A549 (cell line): Measurements from ENCODE around the gene SSTR3. TPM values are rescaled to one million over a fixed set of nuclear protein-coding genes. Genes with fewer than 3 reads are reported as not detected.

Source experiments
- ATAC-seq, 2 experiments: fragments of 200-7000 bp in 1 of 2; fragments of >200 bp in 1 of 2; cut with Nextera tagmentation in 1 of 2; cut with Tn5 transposase in 1 of 2; 3 replicates each; pipeline versions ENCODE4 v1.8.0 to v1.9.1; 2018 to 2020; ENCODE audit warnings: mild to moderate bottlenecking in 1 of 2, moderate library complexity in 1 of 2
- CTCF ChIA-PET: fragments of 300-600 bp; sonication (Branson Sonifier 250); formaldehyde crosslinking; extraction: SDS; loops from one replicate; lab custom pipeline; 2021; ENCODE audit warnings: antibody characterized with exemption, inconsistent platforms; lab: Yijun Ruan, JAX
- POLR2A ChIA-PET: fragments of 350-600 bp; formaldehyde crosslinking; extraction: SDS; loops from one replicate; lab custom pipeline; 2021; ENCODE audit warnings: antibody characterized with exemption, inconsistent platforms; lab: Yijun Ruan, JAX
- DNase-seq, 2 experiments: peaks; one replicate each; pipeline versions ENCODE4 v3.0.0 to v3.0.0-alpha.2; 2011 to 2016; ENCODE audit warnings: low read depth in 1 of 2, low spot score in 1 of 2
- FAIRE-seq: peaks from 2 replicates; lab custom pipeline; 2011; peaks lifted over from hg19 to GRCh38; lab: Jason Lieb, UNC
- H3K27ac ChIP-seq, 2 experiments: fragments of >200 bp; sonication (Bioruptor Twin); formaldehyde crosslinking; 3 replicates each; pipeline ENCODE4 v1.5.1; 2016 to 2017
- H3K4me1 ChIP-seq: fragments of >200 bp; sonication (Bioruptor Twin); formaldehyde crosslinking; 3 replicates; pipeline ENCODE4 v1.6.1; 2016
- H3K4me2 ChIP-seq: fragments of >200 bp; sonication (Bioruptor Twin); formaldehyde crosslinking; 3 replicates; pipeline ENCODE4 v1.6.1; 2016
- H3K4me3 ChIP-seq: fragments of >200 bp; sonication (Bioruptor Twin); formaldehyde crosslinking; 3 replicates; pipeline ENCODE4 v1.5.1; 2016
- H3K9me3 ChIP-seq: fragments of >200 bp; sonication (Bioruptor Twin); formaldehyde crosslinking; 3 replicates; pipeline ENCODE4 v1.6.1; 2016
- CBX2 ChIP-seq: fragments of 200-600 bp; sonication (generic); IDR thresholded peaks from 2 replicates; pipeline ENCODE4 v1.6.1; 2016; ENCODE audit warnings: low read depth, mild to moderate bottlenecking, borderline replicate concordance
- CHD4 ChIP-seq: fragments of 200-600 bp; sonication (generic); IDR thresholded peaks from 2 replicates; pipeline ENCODE4 v1.6.1; 2016; ENCODE audit warnings: antibody characterized with exemption, mild to moderate bottlenecking, borderline replicate concordance
- EP300 ChIP-seq, 2 experiments: fragments of >200 bp; sonication (Bioruptor Twin); formaldehyde crosslinking; IDR thresholded peaks; 2 replicates in 1 of 2; 3 replicates in 1 of 2; pipeline ENCODE4 v1.6.1; 2016 to 2017
- FOSB ChIP-seq: fragments of 250-450 bp; sonication (Bioruptor Pico); IDR thresholded peaks from 2 replicates; pipeline ENCODE4 v1.5.0; 2020; ENCODE audit warnings: mild to moderate bottlenecking, moderate library complexity
- HOXA7 ChIP-seq: fragments of 250-450 bp; sonication (Bioruptor Pico); IDR thresholded peaks from 2 replicates; pipeline ENCODE4 v1.5.0; 2020; ENCODE audit warnings: mild to moderate bottlenecking, moderate library complexity
- HOXB13 ChIP-seq: fragments of 250-450 bp; sonication (Bioruptor Pico); IDR thresholded peaks from 2 replicates; pipeline ENCODE4 v1.5.0; 2020; ENCODE audit warnings: low read depth, mild to moderate bottlenecking, moderate library complexity
- HOXB5 ChIP-seq: fragments of 250-450 bp; sonication (Bioruptor Pico); IDR thresholded peaks from 2 replicates; pipeline ENCODE4 v1.5.0; 2020; ENCODE audit warnings: mild to moderate bottlenecking, moderate library complexity
- JUN ChIP-seq, 2 experiments: fragments of >200 bp; sonication (Bioruptor Twin); formaldehyde crosslinking; IDR thresholded peaks; 2 replicates in 1 of 2; 3 replicates in 1 of 2; pipeline ENCODE4 v1.6.1; 2016 to 2017
- JUNB ChIP-seq: fragments of >200 bp; sonication (Bioruptor Twin); formaldehyde crosslinking; IDR thresholded peaks from 2 replicates; pipeline ENCODE4 v1.6.1; 2016
- KDM1A ChIP-seq: fragments of 200-600 bp; sonication (generic); IDR thresholded peaks from 2 replicates; pipeline ENCODE4 v1.6.1; 2016; ENCODE audit warnings: low read depth, mild to moderate bottlenecking
- MAZ ChIP-seq: fragments of 150-350 bp; IDR thresholded peaks from 2 replicates; pipeline ENCODE4 v1.6.1; 2014; ENCODE audit warnings: antibody characterized with exemption, low read depth, low read length, borderline replicate concordance
- NFE2L2 ChIP-seq: fragments of 150-350 bp; conservative IDR thresholded peaks from 2 replicates; pipeline ENCODE4 v1.6.1; 2014; ENCODE audit warnings: low read length
- NPAS2 ChIP-seq: fragments of 250-450 bp; sonication (Bioruptor Pico); IDR thresholded peaks from 2 replicates; pipeline ENCODE4 v1.8.0; 2022; ENCODE audit warnings: mild to moderate bottlenecking, moderate library complexity, borderline replicate concordance
- NR3C1 ChIP-seq: fragments of >200 bp; sonication (Bioruptor Twin); formaldehyde crosslinking; IDR thresholded peaks from 3 replicates; pipeline ENCODE4 v1.6.1; 2017
- PHF8 ChIP-seq: fragments of 200-600 bp; sonication (generic); IDR thresholded peaks from 2 replicates; pipeline ENCODE4 v1.6.1; 2016; ENCODE audit warnings: low read depth, mild to moderate bottlenecking, antibody characterized with exemption, moderate library complexity, borderline replicate concordance
- POLR2A ChIP-seq: IDR thresholded peaks from 2 replicates; pipeline ENCODE4 v1.6.1; 2012; ENCODE audit warnings: mild to moderate bottlenecking, low read length
- POLR2AphosphoS2 ChIP-seq: conservative IDR thresholded peaks from 2 replicates; pipeline ENCODE4 v1.6.1; 2012; ENCODE audit warnings: low read length, improper control_type of control experiment, inconsistent platforms
- RAD21 ChIP-seq, 2 experiments: fragments of >200 bp in 1 of 2; sonication (Bioruptor Twin) in 1 of 2; formaldehyde crosslinking in 1 of 2; IDR thresholded peaks in 1 of 2; conservative IDR thresholded peaks in 1 of 2; 2 replicates in 1 of 2; 3 replicates in 1 of 2; pipeline ENCODE4 v1.6.1; 2012 to 2018; ENCODE audit warnings: inconsistent platforms in 1 of 2
- RARB ChIP-seq: fragments of 250-450 bp; sonication (Bioruptor Pico); IDR thresholded peaks from 2 replicates; pipeline ENCODE4 v1.8.0; 2021; ENCODE audit warnings: mild to moderate bottlenecking, moderate library complexity
- RCOR1 ChIP-seq: fragments of 150-350 bp; IDR thresholded peaks from 2 replicates; pipeline ENCODE4 v1.6.1; 2014; ENCODE audit warnings: antibody characterized with exemption, low read length, low read depth
- RNF2 ChIP-seq: fragments of 200-600 bp; sonication (generic); IDR thresholded peaks from 2 replicates; pipeline ENCODE4 v1.6.1; 2016; ENCODE audit warnings: low read depth, mild to moderate bottlenecking, antibody characterized with exemption, moderate library complexity, borderline replicate concordance
- SREBF2 ChIP-seq: fragments of 450-650 bp; IDR thresholded peaks from 2 replicates; pipeline ENCODE4 v1.6.1; 2014; ENCODE audit warnings: mild to moderate bottlenecking, moderate library complexity
- ZC3H11A ChIP-seq: fragments of 450-650 bp; IDR thresholded peaks from 2 replicates; pipeline ENCODE4 v1.6.1; 2014; ENCODE audit warnings: antibody characterized with exemption, mild to moderate bottlenecking
- ZFP36 ChIP-seq: fragments of 450-650 bp; IDR thresholded peaks from 2 replicates; pipeline ENCODE4 v1.6.1; 2014; ENCODE audit warnings: borderline replicate concordance; ENCODE audit not compliant: partially characterized antibody
- ZNF302 ChIP-seq: fragments of 250-450 bp; sonication (Bioruptor Pico); IDR thresholded peaks from 2 replicates; pipeline ENCODE4 v1.9.0; 2021; ENCODE audit warnings: inconsistent platforms, mild to moderate bottlenecking, moderate library complexity
- ZSCAN20 ChIP-seq: fragments of 250-450 bp; sonication (Bioruptor Pico); IDR thresholded peaks from 2 replicates; pipeline ENCODE4 v1.8.0; 2022; ENCODE audit warnings: mild to moderate bottlenecking, moderate library complexity
- WGBS: methylation state at CpG from one replicate; pipeline ENCODE4 v1.1.6; 2017; ENCODE audit errors: missing lambda C conversion rate; 5-methylcytosine and 5-hydroxymethylcytosine counted together
- polyA plus RNA-seq, 4 experiments: library from polyadenylated mRNA; depleted of rRNA in 3 of 4; stranded (reverse); fragments of >200 nt; fragmentation: RNase III in 1 of 4; extraction: RNeasy Plus Mini Kit Qiagen cat#74134 plus additional on column Dnase treatment in 1 of 4; gene quantifications; 2 replicates in 3 of 4; 3 replicates in 1 of 4; pipeline ENCODE4 v1.2.3, GENCODE V29; 2011 to 2017
- TF ChIP-seq, protein P1 (sequence below): fragments of >200 bp; sonication (Bioruptor Twin); formaldehyde crosslinking; IDR thresholded peaks from 3 replicates; pipeline ENCODE4 v1.5.1; 2016
- TF ChIP-seq, protein P2 (sequence below): fragments of >200 bp; sonication (Bioruptor Twin); formaldehyde crosslinking; IDR thresholded peaks from 3 replicates; pipeline ENCODE4 v1.6.1; 2016
- TF ChIP-seq, protein P3 (sequence below): fragments of >200 bp; sonication (Bioruptor Twin); formaldehyde crosslinking; IDR thresholded peaks from 2 replicates; pipeline ENCODE4 v1.6.1; 2016
- TF ChIP-seq, protein P4 (sequence below): IDR thresholded peaks from 2 replicates; pipeline ENCODE4 v1.6.1; 2012
- TF ChIP-seq, protein P5 (sequence below): fragments of 450-650 bp; IDR thresholded peaks from 2 replicates; pipeline ENCODE4 v1.6.1; 2014; ENCODE audit warnings: antibody characterized with exemption
- TF ChIP-seq, protein P6 (sequence below): fragments of 250-450 bp; sonication (Bioruptor Pico); IDR thresholded peaks from 2 replicates; pipeline ENCODE4 v1.5.0; 2020; ENCODE audit warnings: low read depth, mild to moderate bottlenecking, moderate library complexity
- TF ChIP-seq, protein P7 (sequence below): IDR thresholded peaks from 2 replicates; pipeline ENCODE4 v1.6.1; 2012

SSTR3 gene
- polyA plus RNA-seq, 2 of the 4 experiments (the other 2 are of a cell fraction): not detected

DNA sequence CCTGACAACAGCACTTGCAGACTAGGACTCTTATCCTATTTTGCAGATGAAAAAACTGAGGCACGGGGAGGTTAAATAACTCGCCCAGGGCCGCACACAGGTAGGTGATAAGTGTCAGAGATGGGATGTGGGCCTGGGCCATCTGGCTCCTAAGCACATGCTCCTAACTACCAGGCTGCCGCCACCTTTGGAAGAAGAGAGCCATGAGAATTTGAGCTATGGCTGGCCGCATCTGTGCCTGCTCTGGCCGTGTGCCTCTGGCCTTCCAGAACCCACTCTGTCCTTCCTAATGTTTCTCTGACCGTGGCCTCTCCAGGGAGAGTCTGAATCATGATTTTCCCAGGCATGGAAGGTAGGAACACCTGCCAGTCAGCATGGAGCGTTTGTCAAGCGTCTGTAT is 47.2 kb downstream of the SSTR3 start:
- DNase-seq (no peak), FAIRE-seq (no peak), ATAC-seq (no peak)
- peaks cover 35% of the 10 kb centered on the region for H3K4me1 ChIP-seq
- no peak overlapping the region for H3K4me3 ChIP-seq
- H3K9me3 ChIP-seq: peaks cover 5% of the 10 kb centered on the region; the same call in 1 of the 3 replicates
- 91% methylated on average over 7 of the region's 9 CpGs for WGBS
- TF ChIP-seq RAD21 (conservative IDR thresholded peaks at IDR 0.05 in 1 of 2, IDR thresholded peaks at IDR 0.05 in 1 of 2) (no peak), POLR2AphosphoS2 (no peak), NR3C1 (no peak), JUNB (no peak), JUN (IDR thresholded peaks at IDR 0.05) (no peak), RARB (CRISPR knock-in tag) (no peak), POLR2A (no peak), HOXB5 (CRISPR knock-in tag) (no peak), NPAS2 (CRISPR knock-in tag) (no peak), ZSCAN20 (CRISPR knock-in tag) (no peak), KDM1A (no peak), EP300 (IDR thresholded peaks at IDR 0.05) (no peak), HOXB13 (CRISPR knock-in tag) (no peak), CHD4 (no peak)
- TF ChIP-seq, protein P1, sequence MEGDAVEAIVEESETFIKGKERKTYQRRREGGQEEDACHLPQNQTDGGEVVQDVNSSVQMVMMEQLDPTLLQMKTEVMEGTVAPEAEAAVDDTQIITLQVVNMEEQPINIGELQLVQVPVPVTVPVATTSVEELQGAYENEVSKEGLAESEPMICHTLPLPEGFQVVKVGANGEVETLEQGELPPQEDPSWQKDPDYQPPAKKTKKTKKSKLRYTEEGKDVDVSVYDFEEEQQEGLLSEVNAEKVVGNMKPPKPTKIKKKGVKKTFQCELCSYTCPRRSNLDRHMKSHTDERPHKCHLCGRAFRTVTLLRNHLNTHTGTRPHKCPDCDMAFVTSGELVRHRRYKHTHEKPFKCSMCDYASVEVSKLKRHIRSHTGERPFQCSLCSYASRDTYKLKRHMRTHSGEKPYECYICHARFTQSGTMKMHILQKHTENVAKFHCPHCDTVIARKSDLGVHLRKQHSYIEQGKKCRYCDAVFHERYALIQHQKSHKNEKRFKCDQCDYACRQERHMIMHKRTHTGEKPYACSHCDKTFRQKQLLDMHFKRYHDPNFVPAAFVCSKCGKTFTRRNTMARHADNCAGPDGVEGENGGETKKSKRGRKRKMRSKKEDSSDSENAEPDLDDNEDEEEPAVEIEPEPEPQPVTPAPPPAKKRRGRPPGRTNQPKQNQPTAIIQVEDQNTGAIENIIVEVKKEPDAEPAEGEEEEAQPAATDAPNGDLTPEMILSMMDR: no peak
- TF ChIP-seq, protein P2, sequence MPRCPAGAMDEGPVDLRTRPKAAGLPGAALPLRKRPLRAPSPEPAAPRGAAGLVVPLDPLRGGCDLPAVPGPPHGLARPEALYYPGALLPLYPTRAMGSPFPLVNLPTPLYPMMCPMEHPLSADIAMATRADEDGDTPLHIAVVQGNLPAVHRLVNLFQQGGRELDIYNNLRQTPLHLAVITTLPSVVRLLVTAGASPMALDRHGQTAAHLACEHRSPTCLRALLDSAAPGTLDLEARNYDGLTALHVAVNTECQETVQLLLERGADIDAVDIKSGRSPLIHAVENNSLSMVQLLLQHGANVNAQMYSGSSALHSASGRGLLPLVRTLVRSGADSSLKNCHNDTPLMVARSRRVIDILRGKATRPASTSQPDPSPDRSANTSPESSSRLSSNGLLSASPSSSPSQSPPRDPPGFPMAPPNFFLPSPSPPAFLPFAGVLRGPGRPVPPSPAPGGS: no peak
- TF ChIP-seq, protein P3, sequence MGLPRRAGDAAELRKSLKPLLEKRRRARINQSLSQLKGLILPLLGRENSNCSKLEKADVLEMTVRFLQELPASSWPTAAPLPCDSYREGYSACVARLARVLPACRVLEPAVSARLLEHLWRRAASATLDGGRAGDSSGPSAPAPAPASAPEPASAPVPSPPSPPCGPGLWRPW: no peak
- TF ChIP-seq, protein P4, sequence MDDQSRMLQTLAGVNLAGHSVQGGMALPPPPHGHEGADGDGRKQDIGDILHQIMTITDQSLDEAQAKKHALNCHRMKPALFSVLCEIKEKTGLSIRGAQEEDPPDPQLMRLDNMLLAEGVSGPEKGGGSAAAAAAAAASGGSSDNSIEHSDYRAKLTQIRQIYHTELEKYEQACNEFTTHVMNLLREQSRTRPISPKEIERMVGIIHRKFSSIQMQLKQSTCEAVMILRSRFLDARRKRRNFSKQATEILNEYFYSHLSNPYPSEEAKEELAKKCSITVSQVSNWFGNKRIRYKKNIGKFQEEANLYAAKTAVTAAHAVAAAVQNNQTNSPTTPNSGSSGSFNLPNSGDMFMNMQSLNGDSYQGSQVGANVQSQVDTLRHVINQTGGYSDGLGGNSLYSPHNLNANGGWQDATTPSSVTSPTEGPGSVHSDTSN: no peak
- H3K4me2 ChIP-seq: no peak overlapping the region
- ChIA-PET POLR2A (no interaction called here), CTCF (interaction anchor here (0.6 to 9.6 kb wide), 12 partner anchors 8 to 38 kb away, joined by 3 to 126 read pairs (median 8); no protein-coding TSS in a partner anchor)
- H3K27ac ChIP-seq: peak overlapping the region in 1 of 2 experiments; percentile 87; a peak in 3 of 6 replicates

DNA sequence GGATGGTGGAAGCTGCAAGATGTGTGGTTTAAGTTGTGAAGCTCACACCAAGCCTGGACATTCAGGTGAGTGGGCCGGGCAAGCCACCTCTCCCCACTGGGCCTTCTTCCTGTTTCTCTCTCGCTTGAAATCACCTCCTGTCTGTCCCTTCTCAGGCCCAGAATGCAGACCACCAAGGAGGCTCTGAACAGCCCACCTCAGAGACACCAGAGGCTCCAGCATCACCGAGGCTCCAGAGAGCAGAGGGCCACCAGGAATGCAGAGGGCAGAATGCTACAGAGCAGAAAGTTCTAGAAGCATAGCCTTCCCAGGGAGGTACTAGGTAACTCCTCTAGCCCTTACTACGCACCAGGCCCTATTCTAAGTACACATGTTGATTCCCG is 47.8 kb downstream of the SSTR3 start:
- ATAC-seq: no peak
- no peak for DNase-seq
- ChIA-PET CTCF (interaction anchor here (1.7 to 9.6 kb wide), 3 partner anchors 13 to 35 kb away, joined by 8 to 126 read pairs (median 32); no protein-coding TSS in a partner anchor), POLR2A (no interaction called here)
- 64% methylated on average over 4 of the region's 5 CpGs for WGBS
- FAIRE-seq: no peak
- H3K9me3 ChIP-seq: peaks cover 5% of the 10 kb centered on the region; the same call in 1 of the 3 replicates
- H3K27ac ChIP-seq: peak overlapping the region in 1 of 2 experiments; percentile 87; a peak in 2 of 6 replicates
- H3K4me2 ChIP-seq: no peak overlapping the region
- TF ChIP-seq FOSB (CRISPR knock-in tag) (no peak), NFE2L2 (no peak), ZSCAN20 (CRISPR knock-in tag) (no peak), ZC3H11A (no peak), POLR2AphosphoS2 (no peak), CHD4 (no peak), PHF8 (no peak), ZNF302 (CRISPR knock-in tag) (no peak), RAD21 (conservative IDR thresholded peaks at IDR 0.05 in 1 of 2, IDR thresholded peaks at IDR 0.05 in 1 of 2) (no peak), NR3C1 (no peak), ZFP36 (no peak), MAZ (no peak), SREBF2 (no peak), CBX2 (no peak), RNF2 (no peak), HOXA7 (no peak), RCOR1 (no peak)
- TF ChIP-seq, protein P5, sequence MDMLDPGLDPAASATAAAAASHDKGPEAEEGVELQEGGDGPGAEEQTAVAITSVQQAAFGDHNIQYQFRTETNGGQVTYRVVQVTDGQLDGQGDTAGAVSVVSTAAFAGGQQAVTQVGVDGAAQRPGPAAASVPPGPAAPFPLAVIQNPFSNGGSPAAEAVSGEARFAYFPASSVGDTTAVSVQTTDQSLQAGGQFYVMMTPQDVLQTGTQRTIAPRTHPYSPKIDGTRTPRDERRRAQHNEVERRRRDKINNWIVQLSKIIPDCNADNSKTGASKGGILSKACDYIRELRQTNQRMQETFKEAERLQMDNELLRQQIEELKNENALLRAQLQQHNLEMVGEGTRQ: no peak
- TF ChIP-seq, protein P6, sequence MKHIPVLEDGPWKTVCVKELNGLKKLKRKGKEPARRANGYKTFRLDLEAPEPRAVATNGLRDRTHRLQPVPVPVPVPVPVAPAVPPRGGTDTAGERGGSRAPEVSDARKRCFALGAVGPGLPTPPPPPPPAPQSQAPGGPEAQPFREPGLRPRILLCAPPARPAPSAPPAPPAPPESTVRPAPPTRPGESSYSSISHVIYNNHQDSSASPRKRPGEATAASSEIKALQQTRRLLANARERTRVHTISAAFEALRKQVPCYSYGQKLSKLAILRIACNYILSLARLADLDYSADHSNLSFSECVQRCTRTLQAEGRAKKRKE (CRISPR knock-in tag): no peak
- TF ChIP-seq, protein P7, sequence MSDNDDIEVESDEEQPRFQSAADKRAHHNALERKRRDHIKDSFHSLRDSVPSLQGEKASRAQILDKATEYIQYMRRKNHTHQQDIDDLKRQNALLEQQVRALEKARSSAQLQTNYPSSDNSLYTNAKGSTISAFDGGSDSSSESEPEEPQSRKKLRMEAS: no peak
- peaks cover 31% of the 10 kb centered on the region for H3K4me1 ChIP-seq
- no peak overlapping the region for H3K4me3 ChIP-seq
